Measurements from ENCODE around the gene PHF20. TPM values are rescaled to one million over a fixed set of nuclear protein-coding genes. Genes with fewer than 3 reads are reported as not detected.

Gene PHF20
- total and polyA plus RNA-seq, 2 of the 8 experiments (the other 6 are each of a cell fraction or from before 2014, with no cell fraction given) = 25.6 to 70.1 TPM

- no peak overlapping the region for H3K4me2 ChIP-seq (ENCODE audit: insufficient read depth in 1 of 2, low read depth in 2 of 2, low read length in 2 of 2)
- no peak overlapping the region for H3K18ac ChIP-seq (ENCODE audit: extremely low read depth, low read length)
- FAIRE-seq (no peak), DNase-seq (ENCODE audit: low read depth in 1 of 2, low spot score in 2 of 2) (no peak)
- H2BK12ac ChIP-seq (ENCODE audit: low read depth, low read length) = no peak overlapping the region
- no peak overlapping the region for H4K5ac ChIP-seq (ENCODE audit: insufficient read length, low read depth, low read length)
- H2BK5ac ChIP-seq (ENCODE audit: low read depth, low read length) = no peak overlapping the region
- no peaks in the 10 kb centered on the region for H3K36me3 ChIP-seq (ENCODE audit: control insufficient read depth in 2 of 4, insufficient read depth in 4 of 4, low read length in 3 of 4)
- no peak overlapping the region for H3K23ac ChIP-seq (ENCODE audit: insufficient read length)
- H3K23me2 ChIP-seq (ENCODE audit: low read depth, low read length) = 0 out of 2 replicates have a peak, but pooled peaks cover 3% of the 10 kb centered on the region
- no peak overlapping the region for H4K91ac ChIP-seq (replicated peaks; ENCODE audit: insufficient read length, low read length)
- peaks cover 0 to 3% (median 0%) of the 10 kb centered on the region in 4 experiments; a peak in 1 of 7 replicates for H3K4me1 ChIP-seq (replicated peaks in 1 of 4; ENCODE audit: control insufficient read depth in 3 of 4, insufficient read depth in 4 of 4, low read length in 3 of 4)
- no peak overlapping the region for H2AK5ac ChIP-seq (ENCODE audit: low read depth, low read length)
- H3K79me2 ChIP-seq (ENCODE audit: control insufficient read depth in 1 of 2, insufficient read depth in 2 of 2, low read length in 2 of 2) = 0 out of 4 replicates have a peak, but pooled peaks cover 0 to 3% of the 10 kb centered on the region in 2 experiments
- H3K14ac ChIP-seq (ENCODE audit: insufficient read length) = no peak overlapping the region
- ChIA-PET POLR2A (ENCODE audit: partially characterized antibody) (interaction anchor here (0.9 to 12.5 kb wide), 3 partner anchors 115 to 223 kb away, joined by 3 to 139 read pairs (median 3); partner anchors contain the start of gene RBM39), CTCF (ENCODE audit: partially characterized antibody) (interaction anchor here (0.8 to 2.8 kb wide), 11 partner anchors 9 to 168 kb away, joined by 3 to 9 read pairs (median 4); no protein-coding TSS in a partner anchor)
- WGBS, 2 experiments (ENCODE audit: extremely low coverage in 1 of 2, insufficient coverage in 1 of 2, insufficient read length in 1 of 2, insufficient replicate concordance in 2 of 2, low coverage in 1 of 2, low lambda C conversion rate in 2 of 2, missing lambda C conversion rate in 1 of 2) = 68% methylated on average over 1 of the region's 1 CpG; no CpG with 5 or more reads in 1 of the 2 experiments
- H4K20me1 ChIP-seq (replicated peaks in 1 of 2; ENCODE audit: control insufficient read depth in 1 of 2, insufficient read depth in 2 of 2, low read length in 2 of 2) = peaks cover 2% of the 10 kb centered on the region in 2 experiments
- H3K79me1 ChIP-seq (ENCODE audit: low read depth, low read length) = 0 out of 2 replicates have a peak, but pooled peaks cover 3% of the 10 kb centered on the region
- no peak overlapping the region for H2BK15ac ChIP-seq (ENCODE audit: low read length)
- H3K9ac ChIP-seq (replicated peaks in 1 of 4; ENCODE audit: extremely low read depth in 1 of 4, low read depth in 3 of 4, low read length in 3 of 4) = no peak overlapping the region
- H3K4me3 ChIP-seq (ENCODE audit: extremely low read depth in 1 of 4, insufficient read depth in 2 of 4, low read depth in 3 of 4, low read length in 4 of 4) = no peak overlapping the region
- H4K8ac ChIP-seq (ENCODE audit: extremely low read depth, insufficient read depth, low read length) = no peak overlapping the region
- no peak overlapping the region for H3K4ac ChIP-seq (replicated peaks; ENCODE audit: insufficient read length, low read depth, low read length)
- H3K27ac ChIP-seq (ENCODE audit: low read depth, low read length) = no peak overlapping the region
- H2BK20ac ChIP-seq (ENCODE audit: low read length) = no peak overlapping the region
- H3K56ac ChIP-seq (replicated peaks; ENCODE audit: insufficient read length, low read depth, low read length) = no peak overlapping the region
- no peak overlapping the region for H2AFZ ChIP-seq (ENCODE audit: low read length)
- H2BK120ac ChIP-seq (replicated peaks; ENCODE audit: low read depth, low read length) = no peak overlapping the region
- no peaks in the 10 kb centered on the region for H3K27me3 ChIP-seq (replicated peaks in 1 of 4; ENCODE audit: control insufficient read depth in 3 of 4, extremely low read depth in 1 of 4, insufficient read depth in 3 of 4, low read length in 3 of 4)
- no peaks in the 10 kb centered on the region for H3K9me3 ChIP-seq (ENCODE audit: insufficient read depth in 2 of 2, low read depth in 1 of 2, low read length in 1 of 2)
- TF ChIP-seq CEBPB (IDR thresholded peaks at IDR 0.05; ENCODE audit: low read depth, low read length) (no peak), HDAC2 (IDR thresholded peaks at IDR 0.05; ENCODE audit: borderline replicate concordance in 1 of 2, low read depth in 2 of 2, low read length in 2 of 2) (no peak), TCF12 (IDR thresholded peaks at IDR 0.05; ENCODE audit: low read depth, low read length) (no peak), CBX5 (IDR thresholded peaks at IDR 0.05; ENCODE audit: low read depth, low read length) (no peak), HDAC6 (IDR thresholded peaks at IDR 0.05; ENCODE audit: low read depth, low read length) (no peak)
- TF ChIP-seq, protein P1, sequence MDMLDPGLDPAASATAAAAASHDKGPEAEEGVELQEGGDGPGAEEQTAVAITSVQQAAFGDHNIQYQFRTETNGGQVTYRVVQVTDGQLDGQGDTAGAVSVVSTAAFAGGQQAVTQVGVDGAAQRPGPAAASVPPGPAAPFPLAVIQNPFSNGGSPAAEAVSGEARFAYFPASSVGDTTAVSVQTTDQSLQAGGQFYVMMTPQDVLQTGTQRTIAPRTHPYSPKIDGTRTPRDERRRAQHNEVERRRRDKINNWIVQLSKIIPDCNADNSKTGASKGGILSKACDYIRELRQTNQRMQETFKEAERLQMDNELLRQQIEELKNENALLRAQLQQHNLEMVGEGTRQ (IDR thresholded peaks at IDR 0.05; ENCODE audit: low read length) = no peak
Observed at GRCh38 chr20:35884541-35884865, 112.7 kb downstream of the PHF20 start.
